ENCODE results near the gene MPHOSPH6.

The MPHOSPH6 gene

DNA sequence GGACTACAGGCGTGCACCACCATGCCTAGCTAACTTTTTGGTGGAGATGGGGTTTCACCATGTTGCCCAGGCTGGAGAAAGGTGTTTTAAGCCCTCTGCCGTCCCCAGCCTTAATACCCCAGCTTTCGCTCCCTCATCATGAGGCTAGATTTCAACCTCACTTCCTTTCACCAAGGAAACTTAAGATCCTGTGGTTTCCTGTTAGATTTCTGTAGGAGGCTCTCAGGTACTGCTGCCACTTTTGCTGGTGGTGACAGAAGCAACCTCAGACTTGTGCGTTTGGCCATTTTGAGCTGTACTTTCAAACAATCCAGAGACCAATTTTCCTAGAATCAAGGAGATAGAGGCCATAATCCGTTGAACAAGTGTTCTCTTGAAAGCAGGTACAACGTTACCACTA lies 36.2 kb downstream of the MPHOSPH6 start:
- Histone ChIP-seq H3K27me3 (ENCODE audit: insufficient read depth, low read length, poor library complexity) (no peaks in the 10 kb centered on the region), H2BK15ac (replicated peaks; ENCODE audit: low read depth) (no peak overlapping the region), H3K23ac (ENCODE audit: low read length) (no peak overlapping the region), H3K4me1 (ENCODE audit: control insufficient read depth, low read depth, low read length) (no peaks in the 10 kb centered on the region), H3K9ac (ENCODE audit: low read length) (no peak overlapping the region), H3K4ac (ENCODE audit: low read depth, low read length) (no peak overlapping the region), H3K79me1 (ENCODE audit: low read length) (no peaks in the 10 kb centered on the region), H3K36me3 (ENCODE audit: control insufficient read depth, insufficient read depth, low read length) (no peaks in the 10 kb centered on the region), H3K79me2 (ENCODE audit: control insufficient read depth, insufficient read depth, low read length) (no peaks in the 10 kb centered on the region), H2AK5ac (ENCODE audit: low read length) (no peak overlapping the region), H3K56ac (ENCODE audit: low read length) (no peak overlapping the region), H2BK5ac (ENCODE audit: low read length) (no peak overlapping the region), H3K27ac (ENCODE audit: low read depth, low read length) (no peak overlapping the region), H3K18ac (ENCODE audit: low read length) (no peak overlapping the region), H4K8ac (ENCODE audit: low read depth, low read length) (no peak overlapping the region), H4K5ac (ENCODE audit: low read length) (no peak overlapping the region), H2BK120ac (ENCODE audit: low read depth, low read length) (no peak overlapping the region), H3K4me3 (ENCODE audit: low read length) (no peak overlapping the region), H3K4me2 (ENCODE audit: low read length) (no peak overlapping the region)
- no peak for DNase-seq
- no CpG with 5 or more reads among the region's 6 CpGs for WGBS (ENCODE audit: extremely low coverage, insufficient coverage, low lambda C conversion rate)

GRCh38 chr16:82129881-82130280 lies 40.1 kb downstream of the MPHOSPH6 start:
- Histone ChIP-seq H3K4me3 (ENCODE audit: low read length) (no peak overlapping the region), H3K9ac (ENCODE audit: low read length) (no peak overlapping the region), H3K4me2 (ENCODE audit: low read length) (no peak overlapping the region), H4K8ac (ENCODE audit: low read depth, low read length) (no peak overlapping the region), H2BK120ac (ENCODE audit: low read depth, low read length) (no peak overlapping the region), H3K27me3 (ENCODE audit: insufficient read depth, low read length, poor library complexity) (no peaks in the 10 kb centered on the region), H3K56ac (ENCODE audit: low read length) (no peak overlapping the region), H2BK15ac (replicated peaks; ENCODE audit: low read depth) (no peak overlapping the region), H2AK5ac (ENCODE audit: low read length) (no peak overlapping the region), H3K79me2 (ENCODE audit: control insufficient read depth, insufficient read depth, low read length) (no peaks in the 10 kb centered on the region), H3K4me1 (ENCODE audit: control insufficient read depth, low read depth, low read length) (no peaks in the 10 kb centered on the region), H3K79me1 (ENCODE audit: low read length) (no peaks in the 10 kb centered on the region), H3K18ac (ENCODE audit: low read length) (no peak overlapping the region), H2BK5ac (ENCODE audit: low read length) (no peak overlapping the region), H4K5ac (ENCODE audit: low read length) (no peak overlapping the region), H3K27ac (ENCODE audit: low read depth, low read length) (no peak overlapping the region), H3K36me3 (ENCODE audit: control insufficient read depth, insufficient read depth, low read length) (no peaks in the 10 kb centered on the region), H3K4ac (ENCODE audit: low read depth, low read length) (no peak overlapping the region), H3K23ac (ENCODE audit: low read length) (no peak overlapping the region)
- no peak for DNase-seq
- no CpG with 5 or more reads among the region's 3 CpGs for WGBS (ENCODE audit: extremely low coverage, insufficient coverage, low lambda C conversion rate)

- H4K5ac ChIP-seq (ENCODE audit: low read length): no peak overlapping the region
- H3K4ac ChIP-seq (ENCODE audit: low read depth, low read length): no peak overlapping the region
- H3K36me3 ChIP-seq (ENCODE audit: control insufficient read depth, insufficient read depth, low read length): no peaks in the 10 kb centered on the region
- no peak overlapping the region for H4K8ac ChIP-seq (ENCODE audit: low read depth, low read length)
- no peak overlapping the region for H3K4me3 ChIP-seq (ENCODE audit: low read length)
- H3K79me2 ChIP-seq (ENCODE audit: control insufficient read depth, insufficient read depth, low read length): no peaks in the 10 kb centered on the region
- no peaks in the 10 kb centered on the region for H3K27me3 ChIP-seq (ENCODE audit: insufficient read depth, low read length, poor library complexity)
- H2AK5ac ChIP-seq (ENCODE audit: low read length): no peak overlapping the region
- H3K4me1 ChIP-seq (ENCODE audit: control insufficient read depth, low read depth, low read length): no peaks in the 10 kb centered on the region
- H3K4me2 ChIP-seq (ENCODE audit: low read length): no peak overlapping the region
- no peak overlapping the region for H3K27ac ChIP-seq (ENCODE audit: low read depth, low read length)
- WGBS (ENCODE audit: extremely low coverage, insufficient coverage, low lambda C conversion rate): no CpG with 5 or more reads among the region's 3 CpGs
- no peak for DNase-seq
- H3K18ac ChIP-seq (ENCODE audit: low read length): no peak overlapping the region
- H3K9ac ChIP-seq (ENCODE audit: low read length): no peak overlapping the region
- no peak overlapping the region for H2BK120ac ChIP-seq (ENCODE audit: low read depth, low read length)
- H3K56ac ChIP-seq (ENCODE audit: low read length): no peak overlapping the region
- no peak overlapping the region for H2BK15ac ChIP-seq (replicated peaks; ENCODE audit: low read depth)
- no peaks in the 10 kb centered on the region for H3K79me1 ChIP-seq (ENCODE audit: low read length)
- no peak overlapping the region for H2BK5ac ChIP-seq (ENCODE audit: low read length)
- H3K23ac ChIP-seq (ENCODE audit: low read length): no peak overlapping the region
These were observed 45.4 kb downstream of the MPHOSPH6 start for GRCh38 chr16:82124651-82125050.

DNA sequence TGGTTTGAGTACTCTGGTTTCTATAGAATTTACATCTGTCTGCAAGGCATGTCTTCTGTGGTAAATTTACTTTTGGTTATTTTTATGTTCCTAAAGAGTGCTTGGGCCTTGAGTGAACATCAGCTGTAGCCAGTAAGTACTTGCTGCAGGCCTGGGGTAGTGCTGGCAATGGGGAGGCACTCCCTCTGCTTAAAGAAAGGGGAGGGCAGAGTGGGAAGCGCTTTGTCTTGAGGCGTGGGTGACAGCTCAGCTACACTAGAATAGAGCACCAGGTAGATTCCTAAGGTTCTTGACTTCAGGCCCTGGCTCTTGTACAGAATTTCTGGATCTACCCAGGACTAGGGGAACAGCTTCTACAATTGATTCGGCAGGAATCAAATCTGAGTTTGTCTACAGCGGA lies 50.6 kb downstream of the MPHOSPH6 start:
- H3K4me3 ChIP-seq (ENCODE audit: low read length): no peak overlapping the region
- H4K8ac ChIP-seq (ENCODE audit: low read depth, low read length): no peak overlapping the region
- no peak for DNase-seq
- H2AK5ac ChIP-seq (ENCODE audit: low read length): no peak overlapping the region
- no peak overlapping the region for H2BK120ac ChIP-seq (ENCODE audit: low read depth, low read length)
- H3K18ac ChIP-seq (ENCODE audit: low read length): no peak overlapping the region
- H2BK5ac ChIP-seq (ENCODE audit: low read length): no peak overlapping the region
- H3K4me2 ChIP-seq (ENCODE audit: low read length): no peak overlapping the region
- whole genome bisulfite sequencing (ENCODE audit: extremely low coverage, insufficient coverage, low lambda C conversion rate): no CpG with 5 or more reads among the region's 4 CpGs
- H3K23ac ChIP-seq (ENCODE audit: low read length): no peak overlapping the region
- H3K27ac ChIP-seq (ENCODE audit: low read depth, low read length): no peak overlapping the region
- H3K36me3 ChIP-seq (ENCODE audit: control insufficient read depth, insufficient read depth, low read length): no peaks in the 10 kb centered on the region
- no peaks in the 10 kb centered on the region for H3K27me3 ChIP-seq (ENCODE audit: insufficient read depth, low read length, poor library complexity)
- H3K79me1 ChIP-seq (ENCODE audit: low read length): no peaks in the 10 kb centered on the region
- no peak overlapping the region for H2BK15ac ChIP-seq (replicated peaks; ENCODE audit: low read depth)
- no peak overlapping the region for H3K9ac ChIP-seq (ENCODE audit: low read length)
- H3K4me1 ChIP-seq (ENCODE audit: control insufficient read depth, low read depth, low read length): no peaks in the 10 kb centered on the region
- H4K5ac ChIP-seq (ENCODE audit: low read length): no peak overlapping the region
- H3K4ac ChIP-seq (ENCODE audit: low read depth, low read length): no peak overlapping the region
- H3K56ac ChIP-seq (ENCODE audit: low read length): no peak overlapping the region
- no peaks in the 10 kb centered on the region for H3K79me2 ChIP-seq (ENCODE audit: control insufficient read depth, insufficient read depth, low read length)

DNA sequence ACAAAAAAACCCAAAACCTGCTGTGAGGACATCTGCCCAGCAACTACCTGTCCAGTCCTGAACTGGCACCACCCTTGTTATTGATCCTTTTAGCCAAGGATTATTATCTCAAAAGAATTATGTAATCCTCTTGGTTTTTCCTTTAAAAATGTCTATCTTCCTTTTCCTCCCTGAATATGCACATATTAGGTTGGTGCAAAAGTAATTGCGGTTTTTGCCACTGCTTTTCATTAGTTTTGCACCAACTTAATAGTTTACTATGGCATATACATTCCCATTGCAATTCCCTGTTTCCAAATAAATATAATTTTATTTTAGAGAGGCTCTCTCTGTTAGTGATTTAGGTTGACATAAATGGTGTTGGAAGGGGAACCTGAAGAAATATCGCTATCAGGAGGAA lies 51.3 kb downstream of the MPHOSPH6 start:
- no peak overlapping the region for H4K5ac ChIP-seq (ENCODE audit: low read length)
- no peak overlapping the region for H2AK5ac ChIP-seq (ENCODE audit: low read length)
- H3K36me3 ChIP-seq (ENCODE audit: control insufficient read depth, insufficient read depth, low read length): no peaks in the 10 kb centered on the region
- no peak overlapping the region for H2BK5ac ChIP-seq (ENCODE audit: low read length)
- H3K56ac ChIP-seq (ENCODE audit: low read length): no peak overlapping the region
- H4K8ac ChIP-seq (ENCODE audit: low read depth, low read length): no peak overlapping the region
- no peak overlapping the region for H3K23ac ChIP-seq (ENCODE audit: low read length)
- H3K4me2 ChIP-seq (ENCODE audit: low read length): no peak overlapping the region
- no peak overlapping the region for H2BK120ac ChIP-seq (ENCODE audit: low read depth, low read length)
- no peaks in the 10 kb centered on the region for H3K4me1 ChIP-seq (ENCODE audit: control insufficient read depth, low read depth, low read length)
- no peaks in the 10 kb centered on the region for H3K79me2 ChIP-seq (ENCODE audit: control insufficient read depth, insufficient read depth, low read length)
- no peaks in the 10 kb centered on the region for H3K79me1 ChIP-seq (ENCODE audit: low read length)
- no peak overlapping the region for H3K18ac ChIP-seq (ENCODE audit: low read length)
- no peak overlapping the region for H2BK15ac ChIP-seq (replicated peaks; ENCODE audit: low read depth)
- H3K27ac ChIP-seq (ENCODE audit: low read depth, low read length): no peak overlapping the region
- no peak overlapping the region for H3K4me3 ChIP-seq (ENCODE audit: low read length)
- no peak overlapping the region for H3K4ac ChIP-seq (ENCODE audit: low read depth, low read length)
- H3K9ac ChIP-seq (ENCODE audit: low read length): no peak overlapping the region
- H3K27me3 ChIP-seq (ENCODE audit: insufficient read depth, low read length, poor library complexity): no peaks in the 10 kb centered on the region
- DNase-seq: no peak
- no CpG with 5 or more reads among the region's 2 CpGs for WGBS (ENCODE audit: extremely low coverage, insufficient coverage, low lambda C conversion rate)

DNA sequence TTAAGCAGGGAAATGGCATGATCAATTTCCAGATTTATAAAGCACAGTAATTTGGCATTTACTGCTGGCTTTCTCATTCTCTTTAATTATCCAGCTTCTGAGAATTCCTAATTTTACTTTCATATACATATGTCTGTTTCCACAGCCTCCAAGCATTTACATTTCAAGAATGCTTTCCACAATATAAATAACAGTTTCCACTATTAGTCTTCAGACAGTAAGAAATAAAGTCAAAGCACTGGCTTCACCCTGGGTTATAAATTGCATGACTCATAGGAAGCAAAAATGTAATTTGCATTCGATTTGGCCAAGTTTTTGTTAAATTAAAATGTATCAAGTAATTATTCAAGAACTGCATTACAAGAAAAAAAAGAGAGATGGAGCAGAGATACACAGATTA lies 53.5 kb downstream of the MPHOSPH6 start:
- Histone ChIP-seq H2AK5ac (ENCODE audit: low read length) (no peak overlapping the region), H3K79me1 (ENCODE audit: low read length) (no peaks in the 10 kb centered on the region), H2BK15ac (replicated peaks; ENCODE audit: low read depth) (no peak overlapping the region), H3K27ac (ENCODE audit: low read depth, low read length) (no peak overlapping the region), H3K36me3 (ENCODE audit: control insufficient read depth, insufficient read depth, low read length) (no peaks in the 10 kb centered on the region), H3K4me2 (ENCODE audit: low read length) (no peak overlapping the region), H3K9ac (ENCODE audit: low read length) (no peak overlapping the region), H4K5ac (ENCODE audit: low read length) (no peak overlapping the region), H2BK5ac (ENCODE audit: low read length) (no peak overlapping the region), H3K56ac (ENCODE audit: low read length) (no peak overlapping the region), H4K8ac (ENCODE audit: low read depth, low read length) (no peak overlapping the region), H3K79me2 (ENCODE audit: control insufficient read depth, insufficient read depth, low read length) (no peaks in the 10 kb centered on the region), H3K27me3 (ENCODE audit: insufficient read depth, low read length, poor library complexity) (no peaks in the 10 kb centered on the region), H2BK120ac (ENCODE audit: low read depth, low read length) (no peak overlapping the region), H3K18ac (ENCODE audit: low read length) (no peak overlapping the region), H3K23ac (ENCODE audit: low read length) (no peak overlapping the region), H3K4ac (ENCODE audit: low read depth, low read length) (no peak overlapping the region), H3K4me3 (ENCODE audit: low read length) (no peak overlapping the region), H3K4me1 (ENCODE audit: control insufficient read depth, low read depth, low read length) (no peaks in the 10 kb centered on the region)
- no CpG with 5 or more reads among the region's 1 CpG for WGBS (ENCODE audit: extremely low coverage, insufficient coverage, low lambda C conversion rate)
- no peak for DNase-seq
